HuH-7 (cell line): Measurements from ENCODE around the gene EPS8.

Source experiments
- DNase-seq: peaks from one replicate; pipeline ENCODE4 v3.0.0; 2011; ENCODE audit warnings: low spot score

Gene EPS8

DNA sequence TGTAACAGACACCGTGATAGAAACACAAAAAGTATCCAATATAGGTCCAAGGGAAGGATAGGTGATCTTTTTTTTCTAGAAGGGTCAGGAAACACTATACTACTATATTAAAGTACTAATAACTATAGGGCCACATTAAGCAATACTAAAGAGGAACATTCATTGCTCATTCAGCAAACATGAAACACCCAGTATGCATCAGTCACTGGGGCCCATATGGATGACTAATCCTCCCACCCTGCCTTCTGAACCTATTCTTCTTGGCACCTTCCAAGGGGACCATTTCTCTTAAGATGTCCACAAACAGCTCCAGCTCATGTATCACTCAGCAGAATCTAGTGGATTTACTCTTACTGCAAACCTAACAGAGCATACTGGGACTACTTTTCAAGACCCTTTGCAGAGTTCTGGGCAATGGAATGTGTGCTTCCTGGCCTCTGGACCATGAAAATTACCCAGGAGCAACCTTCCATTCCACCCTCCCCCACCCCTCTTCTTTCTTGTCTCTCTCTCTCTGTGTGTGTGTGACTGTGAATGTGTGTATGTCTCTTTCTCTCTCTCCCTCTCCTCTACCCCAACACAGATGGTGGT lies 187.9 kb downstream of the EPS8 start:
- no peak for DNase-seq

DNA sequence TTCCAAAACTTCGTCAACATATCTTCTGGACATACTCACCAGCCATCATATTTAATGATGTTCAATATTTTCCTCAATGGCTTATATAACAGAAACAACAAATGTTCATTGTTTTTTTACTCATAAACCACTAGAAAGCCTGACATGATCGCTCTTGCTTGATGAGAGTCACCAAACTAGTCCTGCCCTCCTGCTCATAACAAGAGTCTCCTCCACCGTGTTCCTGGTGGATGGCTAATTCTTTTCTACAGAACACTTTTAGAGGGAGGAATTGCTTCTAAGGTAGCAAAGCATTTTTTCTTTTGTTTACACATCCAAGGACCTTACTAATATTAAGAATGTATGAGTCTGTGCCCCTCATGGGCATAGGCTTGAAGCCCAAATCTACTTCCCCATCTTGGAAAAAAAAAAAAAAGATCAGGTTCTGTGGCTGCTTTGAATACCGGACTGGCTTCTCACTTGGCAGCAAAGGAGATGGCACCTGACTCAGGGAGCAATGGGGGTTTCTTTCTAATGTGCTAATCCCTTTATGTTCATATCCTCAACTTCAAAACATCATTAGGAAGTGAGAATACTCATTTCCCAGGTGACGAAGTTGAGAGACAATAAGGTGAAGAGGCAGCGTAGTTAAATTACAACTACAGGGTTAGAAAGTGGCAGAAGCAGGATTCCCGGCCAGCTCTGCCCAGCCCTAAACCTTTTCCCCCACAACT lies 188.8 kb downstream of the EPS8 start:
- no peak for DNase-seq

DNA sequence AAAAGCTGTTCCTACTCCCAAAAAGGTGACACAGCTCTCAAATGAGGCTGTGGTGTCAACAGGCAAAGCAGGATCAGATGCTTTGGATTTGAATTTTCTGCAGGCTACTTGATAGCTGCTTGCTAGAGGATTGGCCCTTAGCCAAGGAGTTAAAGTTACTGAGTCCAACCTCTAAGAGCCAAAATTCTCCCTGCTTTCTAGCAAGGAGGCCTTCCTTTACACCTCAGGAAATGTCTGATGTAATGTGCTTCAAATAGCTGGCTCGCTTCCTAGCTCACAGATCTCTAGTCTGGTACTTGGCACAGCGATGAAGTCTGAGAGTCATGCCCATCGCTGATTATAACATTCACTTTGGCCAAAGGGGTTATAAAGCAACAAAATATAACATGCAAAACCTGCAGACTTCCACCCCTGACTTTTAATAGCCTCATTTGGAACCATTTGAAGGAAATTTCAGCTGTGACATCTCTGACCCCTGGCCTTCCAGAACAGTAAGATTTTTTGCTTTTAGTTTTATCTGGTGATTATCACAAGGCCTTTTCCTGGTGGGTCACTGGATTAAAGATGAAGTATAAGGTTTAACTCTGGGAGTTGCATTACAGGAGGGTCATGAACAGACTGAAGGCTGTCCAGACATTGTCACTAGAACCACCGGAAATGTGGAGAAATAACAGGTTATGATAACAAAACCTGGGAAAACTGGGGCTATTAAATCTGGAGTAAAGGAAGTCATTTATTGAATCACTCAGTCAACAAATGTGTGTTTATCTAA lies 189.7 kb downstream of the EPS8 start:
- no peak for DNase-seq

- no peak for DNase-seq
These were observed 191.9 kb downstream of the EPS8 start for GRCh38 chr12:15597125-15597830.

DNA sequence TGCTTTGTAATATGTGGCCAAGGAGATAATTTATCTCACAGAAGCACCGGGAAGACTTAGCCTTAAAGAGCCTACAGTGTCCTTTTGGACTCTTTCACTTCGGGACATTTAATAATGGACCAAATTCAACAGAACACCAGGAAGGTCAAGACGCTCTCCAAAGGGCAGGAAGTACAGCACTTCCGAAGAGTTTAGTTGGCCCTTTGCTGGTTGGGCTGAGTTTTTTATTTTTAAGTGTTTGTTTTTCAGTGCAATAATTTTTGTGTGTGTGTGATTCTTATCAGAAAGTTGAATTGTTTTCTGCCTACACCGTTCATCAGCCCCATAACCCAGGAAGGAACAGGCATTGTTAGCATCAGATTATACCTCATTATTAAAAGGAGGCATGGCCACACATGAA lies 193.0 kb downstream of the EPS8 start:
- no peak for DNase-seq

GRCh38 chr12:15592934-15593333 lies 196.3 kb downstream of the EPS8 start:
- DNase-seq: no peak

DNA sequence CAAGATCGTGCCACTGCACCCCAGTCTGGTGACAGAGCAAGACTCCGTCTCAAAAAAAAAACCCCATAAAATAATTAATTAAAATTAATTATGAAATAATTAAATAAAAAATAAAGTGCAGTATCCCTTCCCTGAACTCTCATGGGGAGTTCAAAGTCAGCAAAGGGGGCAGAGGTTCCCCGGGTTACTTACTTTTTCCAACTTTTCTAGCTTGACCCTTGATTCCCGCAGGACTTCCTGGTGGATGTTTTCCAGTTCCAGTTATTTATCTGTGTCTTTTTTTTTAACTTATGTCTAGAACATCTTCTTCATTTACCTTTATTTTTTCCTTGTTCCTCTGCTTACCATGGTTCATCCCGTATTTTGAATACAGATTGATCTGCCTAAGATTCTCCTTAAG lies 197.4 kb downstream of the EPS8 start:
- DNase-seq: no peak

GRCh38 chr12:15590180-15590826 lies 198.9 kb downstream of the EPS8 start:
- DNase-seq: peak; percentile 33

- DNase-seq: no peak
These were observed 199.7 kb downstream of the EPS8 start for GRCh38 chr12:15589328-15590032.

DNA sequence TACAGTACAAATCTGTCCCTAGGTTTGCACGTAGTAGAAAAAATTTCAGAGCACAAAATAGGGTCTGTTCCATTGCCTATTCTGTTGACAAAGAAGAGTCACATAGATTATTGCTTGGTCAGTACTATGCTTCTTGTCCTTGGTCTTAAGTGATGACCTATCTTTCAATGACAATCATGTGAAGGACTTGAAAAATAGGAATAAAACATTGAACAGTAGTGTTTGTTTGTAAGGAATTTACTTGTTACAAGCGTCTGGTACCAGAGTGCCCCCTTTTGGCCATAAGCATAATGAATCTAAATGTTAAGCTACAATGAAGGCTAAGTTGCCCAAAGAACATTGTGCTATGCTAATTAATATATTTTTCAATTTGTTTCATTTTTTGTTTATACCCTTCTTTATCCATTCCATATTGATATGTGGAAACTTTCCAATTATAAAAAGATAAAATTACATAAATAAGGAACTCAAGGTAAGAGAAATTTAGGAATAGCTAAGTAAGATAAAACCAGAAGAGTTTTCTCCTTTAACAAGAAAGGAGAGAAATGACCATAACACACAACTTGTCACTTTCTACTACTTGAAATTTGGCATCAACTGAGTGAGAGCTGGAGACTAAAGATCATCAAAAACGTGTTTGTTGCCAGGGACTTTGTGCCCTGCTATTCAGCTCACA lies 204.7 kb downstream of the EPS8 start:
- DNase-seq: no peak

DNA sequence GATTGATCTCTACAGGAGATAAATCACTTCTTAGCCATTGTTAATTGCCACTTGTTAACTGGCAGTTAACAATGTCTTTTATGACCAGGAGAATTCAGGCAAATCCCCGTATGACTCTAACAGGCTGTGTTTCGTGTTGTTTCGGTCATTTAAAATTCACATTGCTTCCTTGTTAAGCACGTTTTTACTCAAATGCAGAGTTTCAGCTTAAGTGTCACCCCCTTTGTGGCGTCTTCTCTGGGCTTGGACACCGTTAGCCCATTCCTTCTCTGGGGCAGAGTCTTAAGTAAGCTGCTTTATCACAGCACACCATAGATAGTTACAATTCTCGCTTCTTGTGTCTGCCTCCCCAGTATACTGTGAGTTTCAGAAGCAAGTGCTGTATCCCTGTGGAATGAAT lies 205.4 kb downstream of the EPS8 start:
- DNase-seq: no peak

- no peak for DNase-seq
These were observed 208.2 kb downstream of the EPS8 start for GRCh38 chr12:15581006-15581405.

GRCh38 chr12:15580431-15580830 lies 208.8 kb downstream of the EPS8 start:
- DNase-seq: no peak

- no peak for DNase-seq
These were observed 213.3 kb downstream of the EPS8 start for GRCh38 chr12:15575671-15576541.

- DNase-seq: no peak
These were observed 214.8 kb downstream of the EPS8 start for GRCh38 chr12:15574353-15574752.
